ENCODE results near the gene PTTG1. TPM values are rescaled to one million over a fixed set of nuclear protein-coding genes. Genes with fewer than 3 reads are reported as not detected.

Gene PTTG1
- total and polyA plus RNA-seq, 4 donors, result 0.75 to 84.0 (median 5.6) TPM

GRCh38 chr5:160434022-160434531, 12.4 kb downstream of the PTTG1 start:
- WGBS, result 79% methylated on average over 9 of the region's 9 CpGs
- no peak for TF ChIP-seq MAX (IDR thresholded peaks at IDR 0.05)
- no peak for TF ChIP-seq CTCF (IDR thresholded peaks at IDR 0.05; ENCODE audit: low read depth, low read length, missing input control)
- no peak for TF ChIP-seq ZBTB33 (IDR thresholded peaks at IDR 0.05)
- no peak for TF ChIP-seq RXRA (IDR thresholded peaks at IDR 0.05)
- TF ChIP-seq ATF3 (IDR thresholded peaks at IDR 0.05), result no peak
- no peak for TF ChIP-seq RAD21 (IDR thresholded peaks at IDR 0.05)
- no peak for TF ChIP-seq REST (IDR thresholded peaks at IDR 0.05)
- no peak for TF ChIP-seq TAF1 (conservative IDR thresholded peaks at IDR 0.05)
- no peak for DNase-seq (ENCODE audit: low spot score)
- H3K9ac ChIP-seq (ENCODE audit: low read depth in 1 of 2, low read length in 2 of 2), result no peak overlapping the region
- no peaks in the 10 kb centered on the region for H3K9me3 ChIP-seq (ENCODE audit: control insufficient read depth in 4 of 4, low read length in 3 of 4)
- H3K4me1 ChIP-seq (ENCODE audit: control insufficient read depth in 4 of 4, insufficient read depth in 4 of 4, low read length in 3 of 4), result peaks cover 0 to 8% (median 6%) of the 10 kb centered on the region in 4 donors
- H3K27me3 ChIP-seq (ENCODE audit: control insufficient read depth in 4 of 4, insufficient read depth in 4 of 4, low read length in 3 of 4), result no peaks in the 10 kb centered on the region
- no peaks in the 10 kb centered on the region for H3K36me3 ChIP-seq (ENCODE audit: control insufficient read depth in 4 of 4, insufficient read depth in 3 of 4, low read depth in 1 of 4, low read length in 3 of 4)
- no peak overlapping the region for H3K27ac ChIP-seq (ENCODE audit: low read depth in 1 of 2, low read length in 2 of 2)
- no peak overlapping the region for H3K4me3 ChIP-seq (ENCODE audit: low read depth in 1 of 3, low read length in 3 of 3)

GRCh38 chr5:160435532-160435931, 13.9 kb downstream of the PTTG1 start:
- H3K4me3 ChIP-seq (ENCODE audit: low read depth in 1 of 3, low read length in 3 of 3), result no peak overlapping the region
- WGBS, result 78% methylated on average over 1 of the region's 1 CpG
- no peaks in the 10 kb centered on the region for H3K36me3 ChIP-seq (ENCODE audit: control insufficient read depth in 4 of 4, insufficient read depth in 3 of 4, low read depth in 1 of 4, low read length in 3 of 4)
- H3K4me1 ChIP-seq (ENCODE audit: control insufficient read depth in 4 of 4, insufficient read depth in 4 of 4, low read length in 3 of 4), result peaks cover 0 to 10% (median 7%) of the 10 kb centered on the region in 4 donors
- DNase-seq (ENCODE audit: low spot score), result no peak
- H3K9me3 ChIP-seq (ENCODE audit: control insufficient read depth in 4 of 4, low read length in 3 of 4), result no peaks in the 10 kb centered on the region
- H3K27me3 ChIP-seq (ENCODE audit: control insufficient read depth in 4 of 4, insufficient read depth in 4 of 4, low read length in 3 of 4), result no peaks in the 10 kb centered on the region
- no peak for TF ChIP-seq TAF1 (conservative IDR thresholded peaks at IDR 0.05)
- no peak for TF ChIP-seq HNF4G (IDR thresholded peaks at IDR 0.05)
- no peak for TF ChIP-seq MAX (IDR thresholded peaks at IDR 0.05)
- no peak for TF ChIP-seq FOXA1 (IDR thresholded peaks at IDR 0.05)
- TF ChIP-seq EGR1 (IDR thresholded peaks at IDR 0.05; ENCODE audit: low read depth in 2 of 2), result no peak
- H3K9ac ChIP-seq (ENCODE audit: low read depth in 1 of 2, low read length in 2 of 2), result no peak overlapping the region
- H3K27ac ChIP-seq (ENCODE audit: low read depth in 1 of 2, low read length in 2 of 2), result no peak overlapping the region

Measured in liver (tissue), 9 donors.